Neutrophil (primary cell): ENCODE measurements around the gene SQSTM1.
"Not testable (repeated sequence)": the region's sequence is repeated elsewhere in the genome, so short reads cannot be mapped to it uniquely, and the experiment has no call there.

Source experiments
- H3K27ac ChIP-seq: fragments of 200-600 bp; sonication (generic); 2 replicates; pipeline ENCODE4 v1.5.1; 2016; ENCODE audit warnings: mild to moderate bottlenecking, moderate library complexity
- H3K27me3 ChIP-seq: fragments of 200-600 bp; sonication (generic); 2 replicates; pipeline ENCODE4 v1.6.0; 2016; ENCODE audit warnings: mild to moderate bottlenecking
- H3K36me3 ChIP-seq: fragments of 200-600 bp; sonication (generic); 2 replicates; pipeline ENCODE4 v1.5.1; 2017
- H3K4me1 ChIP-seq, 2 experiments: fragments of 200-600 bp in 1 of 2; sonication (generic) in 1 of 2; 1 replicate in 1 of 2; 2 replicates in 1 of 2; pipeline versions ENCODE4 v1.5.1 to v1.6.1; 2013 to 2016; ENCODE audit warnings: low read depth in 1 of 2, low read length in 1 of 2, mild to moderate bottlenecking in 1 of 2, moderate library complexity in 1 of 2; ENCODE audit not compliant: control insufficient read depth in 1 of 2, insufficient read depth in 1 of 2
- H3K4me3 ChIP-seq, 2 experiments: fragments of 200-600 bp in 1 of 2; sonication (generic) in 1 of 2; 1 replicate in 1 of 2; 2 replicates in 1 of 2; pipeline ENCODE4 v1.5.1; 2013 to 2016; ENCODE audit warnings: low read depth in 1 of 2, low read length in 1 of 2, mild to moderate bottlenecking in 1 of 2, moderate library complexity in 1 of 2
- H3K9me3 ChIP-seq: fragments of 200-600 bp; sonication (generic); 2 replicates; pipeline ENCODE4 v1.5.1; 2016
- TF ChIP-seq, protein P1 (sequence below): fragments of 200-600 bp; sonication (generic); IDR thresholded peaks from 2 replicates; pipeline ENCODE4 v1.5.1; 2016; ENCODE audit warnings: antibody characterized with exemption

Gene SQSTM1

DNA sequence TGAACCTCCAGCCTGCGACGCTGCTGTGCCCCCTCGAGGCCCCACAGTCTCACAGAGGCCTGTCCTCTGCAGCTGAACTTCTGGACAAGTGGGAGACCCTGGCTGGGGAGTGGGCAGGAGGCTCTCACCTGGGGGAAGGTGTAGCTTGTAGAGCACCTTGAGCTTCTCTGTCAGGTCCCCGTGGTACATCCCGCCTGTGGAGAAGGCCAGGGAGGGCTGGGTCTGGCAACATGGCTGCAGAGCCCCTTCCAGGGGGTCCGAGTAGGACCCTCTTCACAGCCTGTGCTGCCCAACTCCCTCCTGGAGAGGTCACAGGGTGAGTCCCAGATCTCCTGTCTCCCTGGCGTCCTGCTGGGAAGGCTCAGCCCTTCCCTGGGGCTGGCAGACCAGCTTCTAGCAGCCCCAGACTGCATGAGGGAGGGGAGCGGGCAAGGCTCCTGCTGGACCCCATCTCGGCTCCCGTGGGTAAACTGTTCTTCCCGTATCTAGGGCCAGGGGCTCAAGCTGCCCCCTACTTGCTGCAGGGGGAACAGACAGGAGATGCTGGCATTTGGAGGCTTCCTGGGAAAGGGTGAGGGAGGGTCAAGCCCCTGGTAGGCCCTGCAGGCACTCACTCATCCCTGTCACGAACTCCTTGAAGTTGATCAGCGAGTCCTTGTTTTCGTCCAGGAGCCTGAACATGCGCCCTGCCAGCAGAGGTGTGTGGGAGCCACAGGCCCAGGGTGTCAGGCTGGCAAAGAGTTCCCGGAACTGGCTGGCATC, 49.1 kb downstream of the SQSTM1 start:
- Histone ChIP-seq H3K27ac (no peak overlapping the region), H3K36me3 (peaks cover 94% of the 10 kb centered on the region), H3K27me3 (no peaks in the 10 kb centered on the region), H3K4me3 (no peak overlapping the region), H3K9me3 (no peaks in the 10 kb centered on the region), H3K4me1 (no peaks in the 10 kb centered on the region)
- TF ChIP-seq, protein P1, sequence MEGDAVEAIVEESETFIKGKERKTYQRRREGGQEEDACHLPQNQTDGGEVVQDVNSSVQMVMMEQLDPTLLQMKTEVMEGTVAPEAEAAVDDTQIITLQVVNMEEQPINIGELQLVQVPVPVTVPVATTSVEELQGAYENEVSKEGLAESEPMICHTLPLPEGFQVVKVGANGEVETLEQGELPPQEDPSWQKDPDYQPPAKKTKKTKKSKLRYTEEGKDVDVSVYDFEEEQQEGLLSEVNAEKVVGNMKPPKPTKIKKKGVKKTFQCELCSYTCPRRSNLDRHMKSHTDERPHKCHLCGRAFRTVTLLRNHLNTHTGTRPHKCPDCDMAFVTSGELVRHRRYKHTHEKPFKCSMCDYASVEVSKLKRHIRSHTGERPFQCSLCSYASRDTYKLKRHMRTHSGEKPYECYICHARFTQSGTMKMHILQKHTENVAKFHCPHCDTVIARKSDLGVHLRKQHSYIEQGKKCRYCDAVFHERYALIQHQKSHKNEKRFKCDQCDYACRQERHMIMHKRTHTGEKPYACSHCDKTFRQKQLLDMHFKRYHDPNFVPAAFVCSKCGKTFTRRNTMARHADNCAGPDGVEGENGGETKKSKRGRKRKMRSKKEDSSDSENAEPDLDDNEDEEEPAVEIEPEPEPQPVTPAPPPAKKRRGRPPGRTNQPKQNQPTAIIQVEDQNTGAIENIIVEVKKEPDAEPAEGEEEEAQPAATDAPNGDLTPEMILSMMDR = no peak

DNA sequence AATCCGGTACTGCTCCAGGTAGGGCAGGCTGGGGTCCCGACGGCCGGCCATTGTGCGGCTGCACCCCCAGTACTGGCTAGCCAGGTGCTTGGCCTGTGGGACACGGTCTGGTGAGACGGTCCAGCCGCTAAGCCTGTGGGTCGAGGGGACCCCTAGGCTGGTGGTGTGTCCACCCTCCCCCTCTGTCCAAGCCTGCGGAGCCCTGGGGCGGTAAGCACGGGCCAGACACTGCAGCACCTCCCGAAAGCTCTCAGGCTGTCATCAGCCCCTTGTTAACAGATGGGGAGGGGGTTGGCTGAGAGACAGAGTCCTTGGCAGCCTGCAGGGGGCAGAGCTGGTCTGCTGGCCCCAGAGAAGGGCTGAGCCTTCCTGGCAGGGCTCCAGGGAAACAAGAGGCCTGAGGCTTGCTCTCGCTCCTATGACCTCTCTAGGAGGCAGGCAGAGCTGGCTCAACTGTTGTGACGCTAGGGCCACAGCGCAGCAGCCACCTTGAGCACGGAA, 49.7 kb downstream of the SQSTM1 start:
- Histone ChIP-seq H3K27ac (no peak overlapping the region), H3K27me3 (no peaks in the 10 kb centered on the region), H3K36me3 (peaks cover 94% of the 10 kb centered on the region), H3K9me3 (no peaks in the 10 kb centered on the region), H3K4me1 (no peaks in the 10 kb centered on the region), H3K4me3 (no peak overlapping the region)
- TF ChIP-seq, protein P1 = no peak

DNA sequence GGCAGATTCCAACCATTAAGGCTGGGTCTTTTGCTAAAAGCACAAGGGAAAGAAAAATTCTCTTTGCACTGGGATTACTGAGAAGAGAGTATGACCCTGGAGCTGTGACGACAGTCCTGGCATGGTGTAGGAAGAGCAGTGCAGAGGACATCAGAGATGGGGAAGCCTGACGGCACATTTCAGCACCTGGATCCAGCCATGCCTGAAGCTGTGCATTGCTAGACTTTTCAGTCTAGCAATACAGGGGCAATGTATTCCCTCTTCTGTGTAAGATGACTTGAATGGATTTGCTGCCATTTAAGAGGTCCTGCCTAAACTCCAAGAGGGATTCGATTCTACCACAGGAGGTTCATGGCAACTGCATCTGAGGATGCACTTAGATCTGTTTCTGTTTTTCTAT, 50.2 kb downstream of the SQSTM1 start:
- Histone ChIP-seq H3K4me1 (no peaks in the 10 kb centered on the region), H3K36me3 (peaks cover 96% of the 10 kb centered on the region), H3K9me3 (no peaks in the 10 kb centered on the region), H3K27me3 (no peaks in the 10 kb centered on the region), H3K4me3 (no peak overlapping the region), H3K27ac (no peak overlapping the region)
- TF ChIP-seq, protein P1 = no peak

DNA sequence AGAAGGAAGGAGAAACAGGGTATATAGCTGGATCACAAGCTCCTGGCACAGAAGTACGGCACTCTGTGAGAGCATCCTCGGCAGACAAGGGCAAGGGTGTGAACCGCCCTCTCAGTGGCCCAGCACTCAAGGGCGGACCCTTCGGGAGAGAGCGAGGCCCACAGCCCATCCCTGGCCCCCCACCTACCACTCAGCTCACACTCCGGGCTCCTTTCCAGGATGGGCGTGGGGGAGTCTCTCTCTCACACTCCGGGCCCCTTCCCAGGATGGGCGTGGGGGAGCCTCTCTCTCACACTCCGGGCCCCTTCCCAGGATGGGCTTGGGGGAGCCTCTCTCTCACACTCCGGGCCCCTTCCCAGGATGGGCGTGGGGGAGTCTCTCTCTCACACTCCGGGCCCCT, 50.8 kb downstream of the SQSTM1 start:
- H3K9me3 ChIP-seq, H3K4me3 ChIP-seq, H3K27me3 ChIP-seq, H3K4me1 ChIP-seq, H3K27ac ChIP-seq: not testable (repeated sequence)
- H3K36me3 ChIP-seq = peaks cover 96% of the 10 kb centered on the region

DNA sequence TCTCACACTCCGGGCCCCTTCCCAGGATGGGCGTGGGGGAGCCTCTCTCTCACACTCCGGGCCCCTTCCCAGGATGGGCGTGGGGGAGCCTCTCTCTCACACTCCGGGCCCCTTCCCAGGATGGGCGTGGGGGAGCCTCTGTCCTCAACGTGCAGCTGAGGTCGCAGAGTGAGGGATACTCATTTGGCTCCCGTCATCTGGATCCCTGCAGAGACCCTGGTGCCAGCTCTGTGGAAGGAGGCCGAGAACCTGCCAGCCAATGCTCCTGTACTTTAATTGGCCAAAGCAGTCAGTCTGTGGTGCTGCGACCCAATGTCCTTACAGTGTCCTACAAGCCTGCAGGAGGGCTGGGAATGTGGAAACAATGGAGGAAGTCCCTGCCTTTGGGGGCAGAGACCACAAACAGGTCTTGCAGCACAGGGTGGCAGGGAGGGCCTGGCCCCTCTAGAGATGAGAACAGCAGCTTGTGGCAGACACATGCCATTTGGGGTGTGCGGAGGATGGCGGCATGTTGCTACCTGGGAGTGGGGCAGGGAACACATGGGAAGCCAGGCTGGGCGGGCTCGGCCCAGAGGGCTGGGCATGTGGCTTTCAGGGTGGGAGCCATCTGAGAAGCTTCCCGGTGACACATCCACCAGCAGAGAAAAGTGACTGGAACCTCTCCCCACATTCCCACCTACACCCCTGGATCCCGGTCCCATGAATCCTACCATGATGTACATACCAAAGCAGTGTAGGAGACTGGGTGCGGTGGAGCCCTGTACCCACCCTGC, 51.5 kb downstream of the SQSTM1 start:
- H3K4me3 ChIP-seq = no peak overlapping the region
- no peaks in the 10 kb centered on the region for H3K9me3 ChIP-seq
- TF ChIP-seq, protein P1 = no peak
- no peak overlapping the region for H3K27ac ChIP-seq
- peaks cover 89% of the 10 kb centered on the region for H3K36me3 ChIP-seq
- no peaks in the 10 kb centered on the region for H3K4me1 ChIP-seq
- H3K27me3 ChIP-seq = no peaks in the 10 kb centered on the region
